Esophagus muscularis mucosa (tissue), 4 donors: ENCODE data around the gene ASL. TPM values are rescaled to one million over a fixed set of nuclear protein-coding genes. Genes with fewer than 3 reads are reported as not detected.
"Not testable (repeated sequence)": the region's sequence is repeated elsewhere in the genome, so short reads cannot be mapped to it uniquely, and the experiment has no call there.

Experiments used
- DNase-seq: peaks from one replicate; pipeline ENCODE4 v3.0.0-alpha.2; 2017; ENCODE audit errors: extremely low spot score
- H3K27ac ChIP-seq, 4 donors: fragments of 200-600 bp; sonication (generic); replicated peaks in 1 of 4; 1 replicate in 3 of 4; 2 replicates in 1 of 4; pipeline ENCODE4 v1.5.1; 2016 to 2019; ENCODE audit warnings: mild to moderate bottlenecking in 1 of 4
- H3K27me3 ChIP-seq, 4 donors: fragments of 200-600 bp; sonication (generic); one replicate each; pipeline versions ENCODE4 v1.5.1 to v1.6.0; 2016 to 2019
- H3K36me3 ChIP-seq, 4 donors: fragments of 200-600 bp; sonication (generic); one replicate each; pipeline ENCODE4 v1.5.1; 2016 to 2019
- H3K4me1 ChIP-seq, 4 donors: fragments of 200-600 bp; sonication (generic); one replicate each; pipeline ENCODE4 v1.5.1; 2016 to 2019
- H3K4me3 ChIP-seq, 4 donors: fragments of 200-600 bp; sonication (generic); 1 replicate in 2 of 4; 2 replicates in 2 of 4; pipeline ENCODE4 v1.5.1; 2016 to 2019; ENCODE audit warnings: mild to moderate bottlenecking in 4 of 4, moderate library complexity in 1 of 4
- H3K9me3 ChIP-seq, 4 donors: fragments of 200-600 bp; sonication (generic); 1 replicate in 3 of 4; 2 replicates in 1 of 4; pipeline ENCODE4 v1.5.1; 2016 to 2019
- EP300 ChIP-seq: sonication (generic); formaldehyde crosslinking; IDR thresholded peaks from one replicate; pipeline ENCODE4 v1.6.1; 2017; ENCODE audit warnings: antibody characterized with exemption
- POLR2A ChIP-seq: fragments of 450-650 bp; IDR thresholded peaks from one replicate; pipeline ENCODE4 v1.6.1; 2017; ENCODE audit warnings: antibody characterized with exemption, moderate library complexity, mild to moderate bottlenecking, low read depth
- POLR2AphosphoS5 ChIP-seq, 2 donors: sonication (generic); formaldehyde crosslinking; IDR thresholded peaks; one replicate each; pipeline ENCODE4 v1.6.1; 2017; ENCODE audit warnings: antibody characterized with exemption in 2 of 2
- WGBS: methylation state at CpG from one replicate; pipeline ENCODE4 v1.1.5; 2018; 5-methylcytosine and 5-hydroxymethylcytosine counted together
- intact Hi-C: fragments of 100-400 bp; cut with DNase I; formaldehyde crosslinking; loops from one replicate; pipeline ENCODE4 v1.15.1; 2023
- total RNA-seq, 4 donors: library from RNA; depleted of rRNA; stranded (reverse); fragments of >200 nt; gene quantifications; one replicate each; pipeline versions ENCODE4 v1.1.0 to v1.2.1, GENCODE V29; 2016
- TF ChIP-seq, protein P1 (sequence below), 3 experiments: fragments of 200-600 bp in 2 of 3; fragments of 450-650 bp in 1 of 3; sonication (generic) in 2 of 3; IDR thresholded peaks; one replicate each; pipeline ENCODE4 v1.5.1; 2017 to 2019; ENCODE audit warnings: antibody characterized with exemption in 3 of 3, mild to moderate bottlenecking in 2 of 3, moderate library complexity in 1 of 3

Gene ASL
- total RNA-seq, 4 donors from 2014 or later = 10.4 to 24.2 (median 18.8) TPM

DNA sequence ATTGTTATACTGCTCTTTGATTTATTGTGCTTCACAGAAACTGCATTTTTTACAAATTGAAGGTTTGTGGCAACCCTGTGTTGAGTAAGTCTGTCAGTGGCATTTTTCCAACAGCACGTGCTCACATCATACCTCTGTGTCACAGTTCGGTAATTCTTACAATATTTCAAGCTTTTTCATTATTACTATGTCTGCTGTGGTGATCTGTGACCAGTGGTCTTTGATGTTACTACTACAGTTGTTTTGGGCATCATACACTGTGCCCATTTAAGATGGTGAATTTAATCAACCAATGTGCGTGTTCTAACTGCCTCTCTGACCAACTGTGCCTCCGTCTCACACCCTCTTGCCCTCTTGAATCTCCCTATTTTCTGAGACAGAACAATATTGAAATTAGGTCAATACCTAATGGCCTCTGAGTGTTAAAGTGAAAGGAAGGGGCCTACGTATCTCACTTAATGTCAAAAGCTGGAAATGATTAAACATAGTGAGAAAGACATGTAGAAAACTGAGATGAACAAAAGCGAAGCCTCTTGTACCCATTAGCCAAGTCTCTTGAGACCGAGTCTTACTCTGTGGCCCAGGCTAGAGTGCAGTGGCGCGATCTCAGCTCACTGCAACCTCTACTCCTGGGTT is 20.2 kb upstream of the ASL start:
- Histone ChIP-seq H3K4me1 (peaks cover 0 to 7% (median 0%) of the 10 kb centered on the region in 4 donors), H3K4me3 (no peak overlapping the region), H3K27ac (no peak overlapping the region), H3K27me3 (no peaks in the 10 kb centered on the region), H3K9me3 (no peaks in the 10 kb centered on the region), H3K36me3 (no peaks in the 10 kb centered on the region)
- no peak for DNase-seq
- TF ChIP-seq EP300 (no peak), POLR2AphosphoS5 (IDR thresholded peaks at IDR 0.05) (no peak), POLR2A (no peak)
- TF ChIP-seq, protein P1, sequence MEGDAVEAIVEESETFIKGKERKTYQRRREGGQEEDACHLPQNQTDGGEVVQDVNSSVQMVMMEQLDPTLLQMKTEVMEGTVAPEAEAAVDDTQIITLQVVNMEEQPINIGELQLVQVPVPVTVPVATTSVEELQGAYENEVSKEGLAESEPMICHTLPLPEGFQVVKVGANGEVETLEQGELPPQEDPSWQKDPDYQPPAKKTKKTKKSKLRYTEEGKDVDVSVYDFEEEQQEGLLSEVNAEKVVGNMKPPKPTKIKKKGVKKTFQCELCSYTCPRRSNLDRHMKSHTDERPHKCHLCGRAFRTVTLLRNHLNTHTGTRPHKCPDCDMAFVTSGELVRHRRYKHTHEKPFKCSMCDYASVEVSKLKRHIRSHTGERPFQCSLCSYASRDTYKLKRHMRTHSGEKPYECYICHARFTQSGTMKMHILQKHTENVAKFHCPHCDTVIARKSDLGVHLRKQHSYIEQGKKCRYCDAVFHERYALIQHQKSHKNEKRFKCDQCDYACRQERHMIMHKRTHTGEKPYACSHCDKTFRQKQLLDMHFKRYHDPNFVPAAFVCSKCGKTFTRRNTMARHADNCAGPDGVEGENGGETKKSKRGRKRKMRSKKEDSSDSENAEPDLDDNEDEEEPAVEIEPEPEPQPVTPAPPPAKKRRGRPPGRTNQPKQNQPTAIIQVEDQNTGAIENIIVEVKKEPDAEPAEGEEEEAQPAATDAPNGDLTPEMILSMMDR (IDR thresholded peaks at IDR 0.05) = no peak
- intact Hi-C loops = no loop called here
- 88% methylated on average over 9 of the region's 9 CpGs for WGBS

DNA sequence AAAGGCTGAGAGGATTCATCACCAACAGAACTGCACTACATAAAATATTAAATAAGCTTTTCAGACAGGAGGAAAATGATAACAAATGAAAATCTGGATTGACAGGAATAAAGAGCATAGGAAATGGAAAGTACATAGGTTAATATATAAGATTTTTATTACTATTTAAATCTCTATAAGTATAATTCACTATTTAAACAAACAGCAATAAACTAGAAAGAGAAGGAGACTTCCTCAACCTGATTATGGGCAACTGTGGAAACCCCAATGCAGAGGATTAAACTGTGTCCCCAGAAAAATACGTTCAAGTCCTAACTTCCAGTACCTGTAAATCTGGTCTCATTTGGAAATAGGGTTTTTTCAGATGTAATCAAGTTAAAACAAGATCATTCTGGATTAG is 14.8 kb upstream of the ASL start:
- Histone ChIP-seq H3K4me1 (no peaks in the 10 kb centered on the region), H3K9me3 (no peaks in the 10 kb centered on the region), H3K36me3 (no peaks in the 10 kb centered on the region), H3K27me3 (no peaks in the 10 kb centered on the region), H3K27ac (no peak overlapping the region), H3K4me3 (no peak overlapping the region)
- WGBS = 90% methylated on average over 1 of the region's 1 CpG
- DNase-seq = no peak
- TF ChIP-seq POLR2AphosphoS5 (IDR thresholded peaks at IDR 0.05) (no peak), EP300 (no peak), POLR2A (no peak)
- TF ChIP-seq, protein P1 (IDR thresholded peaks at IDR 0.05) = no peak
- intact Hi-C loops = no loop called here

DNA sequence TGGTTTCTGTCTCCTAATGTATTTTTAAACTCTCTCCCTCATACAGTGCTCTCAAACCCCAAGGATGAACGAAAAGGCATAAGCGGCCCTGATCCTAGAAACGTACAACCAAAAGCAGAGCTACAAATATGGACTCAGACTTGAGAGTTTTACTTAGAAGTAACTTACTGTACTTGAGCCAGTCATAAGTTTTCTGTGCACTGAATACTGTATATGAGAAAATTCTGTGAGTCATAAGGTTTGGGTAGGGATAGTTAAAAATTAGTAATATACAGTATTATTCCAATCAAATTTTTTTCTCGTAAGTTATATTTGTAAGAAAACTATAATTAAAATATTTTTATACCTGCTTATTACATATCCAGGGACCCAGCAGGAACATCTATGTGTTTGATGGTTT is 5.9 kb upstream of the ASL start:
- H3K9me3 ChIP-seq = no peaks in the 10 kb centered on the region
- intact Hi-C loops = no loop called here
- no peak for TF ChIP-seq POLR2AphosphoS5 (IDR thresholded peaks at IDR 0.05)
- no peak for TF ChIP-seq EP300
- TF ChIP-seq, protein P1 (IDR thresholded peaks at IDR 0.05) = no peak
- TF ChIP-seq POLR2A = no peak
- no peak overlapping the region for H3K4me3 ChIP-seq
- H3K4me1 ChIP-seq = no peaks in the 10 kb centered on the region
- 92% methylated on average over 4 of the region's 4 CpGs for WGBS
- no peak overlapping the region for H3K27ac ChIP-seq
- DNase-seq = no peak
- no peaks in the 10 kb centered on the region for H3K36me3 ChIP-seq
- H3K27me3 ChIP-seq = no peaks in the 10 kb centered on the region

DNA sequence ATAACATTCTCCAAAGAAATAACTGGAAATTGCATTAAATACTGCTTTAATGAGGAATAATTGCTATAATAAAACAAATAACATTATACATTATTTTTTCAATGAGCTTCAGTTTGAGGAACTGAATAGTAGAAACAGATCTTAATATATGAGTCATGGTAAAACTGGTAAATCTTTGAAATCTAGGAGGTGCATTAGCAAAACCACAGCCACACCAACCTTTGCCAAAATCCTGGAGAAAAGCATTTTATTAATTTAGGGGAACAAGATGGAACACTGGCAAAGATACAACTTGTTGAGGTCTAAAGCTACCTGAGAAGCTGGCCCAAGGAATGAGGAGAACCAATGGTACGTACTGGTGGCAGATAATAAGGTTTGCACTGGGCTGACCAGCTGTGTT is 5.4 kb upstream of the ASL start:
- no peak for DNase-seq
- Histone ChIP-seq H3K4me3 (no peak overlapping the region), H3K4me1 (peaks cover 0 to 4% (median 2%) of the 10 kb centered on the region in 4 donors), H3K27me3 (no peaks in the 10 kb centered on the region), H3K27ac (no peak overlapping the region), H3K36me3 (no peaks in the 10 kb centered on the region), H3K9me3 (no peaks in the 10 kb centered on the region)
- 100% methylated on average over 1 of the region's 1 CpG for WGBS
- intact Hi-C loops = no loop called here
- no peak for TF ChIP-seq POLR2A
- TF ChIP-seq EP300 = no peak
- TF ChIP-seq, protein P1 (IDR thresholded peaks at IDR 0.05) = no peak
- no peak for TF ChIP-seq POLR2AphosphoS5 (IDR thresholded peaks at IDR 0.05)

DNA sequence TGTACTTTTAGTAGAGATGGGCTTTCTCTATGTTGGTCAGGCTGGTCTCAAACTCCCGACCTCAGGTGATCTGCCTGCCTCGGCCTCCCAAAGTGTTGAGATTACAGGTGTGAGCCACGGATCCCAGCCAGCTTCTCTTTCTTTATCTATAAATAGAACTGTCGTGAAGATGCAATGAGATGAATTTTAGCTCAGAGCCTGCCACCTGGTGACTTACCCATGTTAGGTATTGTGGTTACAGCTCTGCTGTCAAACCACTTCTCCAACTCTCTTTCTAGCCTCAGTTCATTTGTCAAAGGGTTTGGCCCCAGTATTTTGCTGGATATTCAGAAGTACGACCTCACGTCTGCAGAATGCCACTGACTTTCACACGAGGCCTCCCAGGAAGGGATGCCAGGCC is 3.4 kb upstream of the ASL start:
- H3K9me3 ChIP-seq, H3K4me3 ChIP-seq, intact Hi-C loops, H3K36me3 ChIP-seq, DNase-seq, H3K27me3 ChIP-seq, H3K27ac ChIP-seq: not testable (repeated sequence)
- 54% methylated on average over 7 of the region's 7 CpGs for WGBS
- H3K4me1 ChIP-seq = peaks cover 10 to 20% (median 17%) of the 10 kb centered on the region in 4 donors
